Measurements from ENCODE around the gene TFAP2D. TPM values are rescaled to one million over a fixed set of nuclear protein-coding genes. Genes with fewer than 3 reads are reported as not detected.

TFAP2D gene
- total and polyA plus RNA-seq, 2 of the 4 experiments (the other 2 are of a cell fraction), result not detected

GRCh38 chr6:50795574-50795973 is 82.2 kb downstream of the TFAP2D start:
- Histone ChIP-seq H3K4me1 (ENCODE audit: control insufficient read depth, insufficient read depth, low read length) (no peaks in the 10 kb centered on the region), H3K36me3 (ENCODE audit: control insufficient read depth, insufficient read depth, low read length) (no peaks in the 10 kb centered on the region), H3K18ac (ENCODE audit: low read depth, low read length) (no peak overlapping the region), H2BK15ac (ENCODE audit: low read depth, low read length) (no peak overlapping the region), H2AK9ac (replicated peaks; ENCODE audit: low read depth, low read length, poor library complexity) (no peak overlapping the region), H2BK5ac (ENCODE audit: low read depth, low read length, poor library complexity, severe bottlenecking) (no peak overlapping the region), H3K4me2 (ENCODE audit: low read depth, low read length) (no peak overlapping the region), H4K20me1 (ENCODE audit: insufficient read depth, low read length) (no peaks in the 10 kb centered on the region), H3K23ac (ENCODE audit: low read depth, low read length) (no peak overlapping the region), H3K9me1 (ENCODE audit: insufficient read depth, low read length) (no peaks in the 10 kb centered on the region), H3K56ac (ENCODE audit: extremely low read depth, insufficient read depth, low read length) (no peak overlapping the region), H3K9ac (ENCODE audit: low read depth, low read length) (no peak overlapping the region), H3K27me3 (ENCODE audit: control insufficient read depth, insufficient read depth, low read length) (no peaks in the 10 kb centered on the region), H2AK5ac (ENCODE audit: low read depth, low read length) (no peak overlapping the region), H2BK20ac (ENCODE audit: low read depth, low read length) (no peak overlapping the region), H2BK120ac (ENCODE audit: low read depth, low read length) (no peak overlapping the region), H3K4me3 (ENCODE audit: insufficient read depth, low read depth, low read length) (no peak overlapping the region), H4K8ac (ENCODE audit: low read depth in 2 of 2, low read length in 2 of 2) (no peak overlapping the region), H3K27ac (ENCODE audit: insufficient read depth, low read length) (no peak overlapping the region), H3K4ac (ENCODE audit: low read depth, low read length) (no peak overlapping the region), H3K14ac (replicated peaks; ENCODE audit: low read depth, low read length) (no peak overlapping the region), H2AFZ (replicated peaks; ENCODE audit: low read length, poor library complexity) (no peak overlapping the region), H3K9me3 (ENCODE audit: control insufficient read depth, insufficient read depth, low read length) (no peaks in the 10 kb centered on the region), H4K91ac (ENCODE audit: insufficient read depth, low read depth, low read length) (no peak overlapping the region), H3K79me1 (ENCODE audit: low read depth in 1 of 2, low read length in 2 of 2) (no peaks in the 10 kb centered on the region), H4K5ac (ENCODE audit: low read depth, low read length) (no peak overlapping the region)
- intact Hi-C loops (cut with micrococcal nuclease), result no loop called here
- POLR2A ChIA-PET (ENCODE audit: unreplicated experiment), result no interaction called here
- TF ChIP-seq BHLHE40 (IDR thresholded peaks at IDR 0.05; ENCODE audit: low read depth, low read length), result no peak
- DNase-seq (no peak), ATAC-seq (ENCODE audit: low read depth) (no peak)
- in situ Hi-C loops (cut with MboI; ENCODE audit: low sequenced_read_pairs), result no loop called here
- WGBS, 2 experiments (ENCODE audit: extremely low coverage in 2 of 2, insufficient read length in 1 of 2), result no CpG with 5 or more reads among the region's 5 CpGs
- dilution Hi-C loops (cut with HindIII; ENCODE audit: low sequenced_read_pairs, unreplicated experiment), result no loop called here
- no TSS peak for BruUV-seq (replicated peaks)
- CTCF ChIA-PET, result no interaction called here
